Adrenal gland (tissue), 5 donors: ENCODE data around the gene RPL22.

Source experiments
- POLR2A ChIP-seq, 2 donors: fragments of 450-650 bp; IDR thresholded peaks; one replicate each; pipeline ENCODE4 v1.6.1; 2017; ENCODE audit warnings: antibody characterized with exemption in 2 of 2, mild to moderate bottlenecking in 2 of 2, moderate library complexity in 1 of 2
- TF ChIP-seq, protein P1 (sequence below), 6 experiments: fragments of 450-650 bp in 4 of 6; fragments of 200-600 bp in 2 of 6; sonication (generic) in 1 of 6; IDR thresholded peaks; 1 replicate in 5 of 6; 2 replicates in 1 of 6; pipeline versions ENCODE4 v1.5.1 to v1.8.0; 2016 to 2021; ENCODE audit warnings: antibody characterized with exemption in 6 of 6, mild to moderate bottlenecking in 2 of 6, moderate library complexity in 1 of 6
- donor health status: DM: no; HTN: no; CAD: no.

GRCh38 chr1:6174621-6175410, 24.6 kb downstream of the RPL22 start:
- TF ChIP-seq, protein P1, sequence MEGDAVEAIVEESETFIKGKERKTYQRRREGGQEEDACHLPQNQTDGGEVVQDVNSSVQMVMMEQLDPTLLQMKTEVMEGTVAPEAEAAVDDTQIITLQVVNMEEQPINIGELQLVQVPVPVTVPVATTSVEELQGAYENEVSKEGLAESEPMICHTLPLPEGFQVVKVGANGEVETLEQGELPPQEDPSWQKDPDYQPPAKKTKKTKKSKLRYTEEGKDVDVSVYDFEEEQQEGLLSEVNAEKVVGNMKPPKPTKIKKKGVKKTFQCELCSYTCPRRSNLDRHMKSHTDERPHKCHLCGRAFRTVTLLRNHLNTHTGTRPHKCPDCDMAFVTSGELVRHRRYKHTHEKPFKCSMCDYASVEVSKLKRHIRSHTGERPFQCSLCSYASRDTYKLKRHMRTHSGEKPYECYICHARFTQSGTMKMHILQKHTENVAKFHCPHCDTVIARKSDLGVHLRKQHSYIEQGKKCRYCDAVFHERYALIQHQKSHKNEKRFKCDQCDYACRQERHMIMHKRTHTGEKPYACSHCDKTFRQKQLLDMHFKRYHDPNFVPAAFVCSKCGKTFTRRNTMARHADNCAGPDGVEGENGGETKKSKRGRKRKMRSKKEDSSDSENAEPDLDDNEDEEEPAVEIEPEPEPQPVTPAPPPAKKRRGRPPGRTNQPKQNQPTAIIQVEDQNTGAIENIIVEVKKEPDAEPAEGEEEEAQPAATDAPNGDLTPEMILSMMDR (IDR thresholded peaks at IDR 0.05): no peak
- no peak for TF ChIP-seq POLR2A (IDR thresholded peaks at IDR 0.05)
